ENCODE measurements around the gene IGFLR1.

- TF ChIP-seq, protein P1, sequence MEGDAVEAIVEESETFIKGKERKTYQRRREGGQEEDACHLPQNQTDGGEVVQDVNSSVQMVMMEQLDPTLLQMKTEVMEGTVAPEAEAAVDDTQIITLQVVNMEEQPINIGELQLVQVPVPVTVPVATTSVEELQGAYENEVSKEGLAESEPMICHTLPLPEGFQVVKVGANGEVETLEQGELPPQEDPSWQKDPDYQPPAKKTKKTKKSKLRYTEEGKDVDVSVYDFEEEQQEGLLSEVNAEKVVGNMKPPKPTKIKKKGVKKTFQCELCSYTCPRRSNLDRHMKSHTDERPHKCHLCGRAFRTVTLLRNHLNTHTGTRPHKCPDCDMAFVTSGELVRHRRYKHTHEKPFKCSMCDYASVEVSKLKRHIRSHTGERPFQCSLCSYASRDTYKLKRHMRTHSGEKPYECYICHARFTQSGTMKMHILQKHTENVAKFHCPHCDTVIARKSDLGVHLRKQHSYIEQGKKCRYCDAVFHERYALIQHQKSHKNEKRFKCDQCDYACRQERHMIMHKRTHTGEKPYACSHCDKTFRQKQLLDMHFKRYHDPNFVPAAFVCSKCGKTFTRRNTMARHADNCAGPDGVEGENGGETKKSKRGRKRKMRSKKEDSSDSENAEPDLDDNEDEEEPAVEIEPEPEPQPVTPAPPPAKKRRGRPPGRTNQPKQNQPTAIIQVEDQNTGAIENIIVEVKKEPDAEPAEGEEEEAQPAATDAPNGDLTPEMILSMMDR (IDR thresholded peaks at IDR 0.05): no peak
- no peak for TF ChIP-seq POLR2AphosphoS5 (IDR thresholded peaks at IDR 0.05)
- TF ChIP-seq EP300 (IDR thresholded peaks at IDR 0.05): no peak
Observed at GRCh38 chr19:35725216-35725861, 16.9 kb downstream of the IGFLR1 start.
